ENCODE measurements around the gene C5orf15.
"Not testable (repeated sequence)": the region's sequence is repeated elsewhere in the genome, so short reads cannot be mapped to it uniquely, and the experiment has no call there.

C5orf15 gene

DNA sequence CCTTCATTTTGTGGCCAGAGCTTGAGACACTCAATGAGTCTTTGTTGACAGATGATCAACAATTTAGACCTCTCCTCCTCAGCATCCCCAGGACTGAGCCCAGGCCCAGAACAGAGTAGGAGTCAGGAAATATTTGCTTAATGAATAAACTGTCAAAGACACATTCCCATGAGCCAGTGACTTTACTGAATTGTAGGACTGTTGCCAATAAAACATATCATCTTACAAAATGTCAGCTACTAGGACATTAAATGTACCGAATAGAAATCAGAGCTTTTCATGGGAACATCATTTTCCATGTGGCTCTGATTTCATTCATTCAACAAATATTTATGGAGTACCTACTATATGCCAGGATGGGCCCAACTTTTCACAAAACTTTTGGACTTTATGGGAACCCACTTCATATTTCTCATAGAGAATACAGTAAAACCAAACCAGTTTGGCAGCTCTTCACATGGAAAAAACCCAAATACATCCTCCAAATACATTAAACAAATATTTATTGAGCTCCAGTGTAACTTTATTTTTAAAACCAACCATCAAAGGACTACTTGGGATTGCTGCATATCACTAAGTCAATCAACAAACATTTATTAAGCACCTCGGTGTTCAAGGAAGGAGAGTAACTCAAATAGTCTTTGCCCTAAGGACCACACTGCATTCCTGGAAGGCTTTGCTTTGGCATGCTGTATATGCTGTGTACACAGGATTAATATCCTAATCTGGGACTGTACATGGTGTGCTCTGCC, 24.9 kb upstream of the C5orf15 start:
- DNase-seq, result no peak

DNA sequence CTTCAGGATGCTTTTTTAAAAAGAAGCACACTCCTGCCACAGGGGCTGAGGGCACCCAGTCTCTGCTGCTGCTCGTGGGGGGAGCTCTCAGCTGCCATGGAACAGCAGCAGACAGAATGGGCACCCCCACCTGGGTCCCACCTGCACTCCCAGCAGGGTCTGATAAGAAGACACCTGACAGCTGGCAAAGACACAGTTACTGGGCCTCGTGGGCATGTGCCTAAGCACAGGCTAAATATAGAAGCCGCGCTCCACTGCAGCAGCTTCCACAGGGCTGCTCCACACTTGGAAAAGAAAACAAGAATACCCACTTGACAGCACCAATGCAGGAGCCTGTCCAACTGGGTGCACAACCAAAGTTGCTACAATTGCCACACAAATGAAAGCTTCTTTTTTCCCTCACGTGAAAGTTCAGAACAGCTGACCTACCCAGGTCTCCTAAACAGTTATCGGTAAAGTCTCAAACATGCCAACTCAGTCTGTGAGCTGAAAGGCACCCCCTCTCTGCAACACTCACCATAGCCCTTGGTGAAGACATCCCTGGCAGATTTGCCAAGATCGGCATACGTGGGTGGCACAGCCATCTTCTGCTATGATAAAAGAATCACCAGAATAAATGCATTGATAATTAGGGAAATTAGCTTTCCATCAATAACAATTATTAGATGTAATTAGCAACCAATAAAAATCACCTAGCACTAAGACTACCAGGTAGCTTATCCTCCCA, 24.2 kb upstream of the C5orf15 start:
- DNase-seq, result no peak

GRCh38 chr5:133991171-133991910, 22.9 kb upstream of the C5orf15 start:
- DNase-seq, result no peak

DNA sequence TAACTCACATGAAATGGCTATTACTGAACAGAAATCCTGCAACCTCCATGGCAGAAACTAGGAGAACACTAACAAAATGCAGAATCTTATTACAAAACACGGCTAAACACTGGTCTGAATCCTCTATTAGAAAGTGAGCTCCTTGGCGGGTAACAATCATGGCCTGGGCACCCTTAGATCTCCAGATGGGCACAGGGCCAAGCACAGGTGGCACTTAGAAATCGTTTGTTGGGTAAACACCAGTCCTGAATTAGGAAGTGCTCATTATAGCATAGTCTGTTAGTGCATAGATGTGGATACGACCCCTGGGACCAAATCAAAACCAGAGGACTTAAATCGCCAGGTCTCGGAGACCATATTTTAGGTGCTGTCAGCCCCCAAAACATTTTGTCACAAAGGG, 22.0 kb upstream of the C5orf15 start:
- no peak for DNase-seq

- DNase-seq, result no peak
These were observed 17.2 kb upstream of the C5orf15 start for GRCh38 chr5:133985540-133986180.

DNA sequence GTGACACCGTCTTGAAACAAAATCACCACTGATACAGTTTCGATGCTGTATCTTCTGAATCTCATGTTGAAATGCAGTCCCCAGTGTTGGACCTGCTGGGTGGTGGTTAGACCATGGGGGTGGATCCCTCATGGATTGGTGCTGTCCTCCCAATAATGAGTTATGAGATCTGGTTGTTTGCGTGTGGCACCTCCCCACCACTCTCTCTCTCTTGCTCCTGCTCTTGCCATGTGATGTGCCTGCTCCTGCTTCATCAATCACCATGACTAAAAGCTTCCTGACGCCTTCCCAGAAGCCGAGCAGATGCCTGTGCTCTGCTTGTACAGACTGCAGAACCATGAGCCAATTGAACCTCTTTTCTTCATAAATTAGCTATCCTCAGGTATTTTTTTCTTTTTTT, 15.2 kb upstream of the C5orf15 start:
- no peak for DNase-seq

DNA sequence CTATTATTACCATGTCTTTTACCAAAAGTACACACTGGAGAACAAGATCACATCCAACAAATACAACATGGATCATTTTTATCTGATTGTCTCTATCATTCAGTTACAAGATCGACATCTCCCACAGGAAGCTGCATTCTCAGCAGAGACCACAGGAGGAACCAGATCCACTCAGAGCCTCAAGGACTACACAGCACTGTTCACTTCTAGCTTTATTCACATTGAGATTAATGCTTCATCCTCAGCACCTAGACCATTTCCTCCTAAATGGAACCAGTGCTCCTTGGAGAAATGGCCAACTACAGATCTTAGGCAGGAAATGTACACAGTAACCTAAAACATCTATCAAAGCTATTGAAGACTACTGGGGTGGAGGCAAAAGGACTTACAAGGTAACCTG, 13.3 kb upstream of the C5orf15 start:
- no peak for DNase-seq

DNA sequence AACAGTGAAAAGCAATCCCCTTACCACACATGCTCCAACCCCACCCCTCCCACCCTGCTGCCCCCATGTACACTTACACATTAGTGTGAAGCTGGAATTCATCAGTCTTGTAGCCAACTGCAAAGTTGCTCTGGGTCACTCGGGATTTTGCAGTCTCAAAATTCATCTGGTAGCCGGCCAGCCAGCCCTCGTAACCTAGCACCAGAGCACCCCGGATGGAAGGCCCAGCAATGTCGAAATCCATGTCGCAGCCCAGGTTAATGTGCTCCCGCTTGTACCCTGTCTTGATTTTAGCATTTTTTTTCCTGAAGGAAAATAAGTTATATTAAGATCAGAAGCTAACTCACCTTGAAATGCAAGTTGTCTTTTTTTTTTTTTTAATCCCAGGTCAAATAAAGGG, 12.2 kb upstream of the C5orf15 start:
- DNase-seq, result no peak

DNA sequence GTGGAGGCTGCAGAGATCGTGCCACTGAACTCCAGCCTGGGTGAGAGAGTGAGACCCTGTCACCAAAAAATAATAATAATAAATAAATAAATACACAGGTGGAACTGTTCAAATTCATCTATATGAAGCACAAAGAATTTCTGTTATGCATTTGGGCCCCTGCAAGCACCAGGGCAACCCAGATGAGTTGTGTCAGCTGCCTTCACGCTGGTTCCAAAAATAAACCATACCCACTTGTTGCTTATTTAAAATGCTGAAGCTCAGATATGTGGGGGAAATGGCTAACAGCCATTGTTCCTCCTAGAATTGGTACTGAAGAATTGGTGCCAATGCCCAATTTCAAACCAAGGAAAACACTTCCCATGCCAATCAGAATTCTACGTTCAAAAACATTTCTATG, 10.5 kb upstream of the C5orf15 start:
- no peak for DNase-seq

GRCh38 chr5:133977858-133978257, 9.4 kb upstream of the C5orf15 start:
- DNase-seq, result no peak

DNA sequence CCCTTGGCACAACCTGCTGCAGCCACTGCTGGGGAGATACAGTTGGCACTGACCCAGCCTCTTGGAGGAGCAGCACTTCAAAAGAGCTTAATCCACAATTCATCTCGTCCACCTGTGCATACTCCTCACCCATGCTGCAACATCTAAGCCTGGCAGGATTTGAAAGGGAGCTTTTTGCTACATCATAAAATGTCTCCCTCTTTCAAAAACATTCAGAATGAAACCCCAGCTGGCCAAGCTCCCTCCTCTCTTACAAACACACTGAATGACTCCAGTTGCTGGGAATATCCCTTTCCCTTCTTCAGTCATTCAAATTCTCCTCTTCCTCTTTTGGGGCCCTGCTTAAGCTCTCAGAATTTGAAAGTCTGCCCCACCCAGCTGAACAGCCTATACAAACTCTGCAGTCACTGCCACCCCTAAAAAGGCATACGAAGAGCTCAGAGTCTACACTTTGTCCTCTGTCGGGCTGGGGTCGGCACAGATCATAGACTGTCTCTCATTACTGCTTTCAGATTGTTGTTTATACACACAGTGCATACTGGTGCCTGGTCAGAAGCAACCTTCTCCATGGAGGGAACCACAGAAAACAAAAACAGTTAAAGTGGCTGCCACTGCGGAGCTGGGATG, 8.8 kb upstream of the C5orf15 start:
- DNase-seq, result peak in 1 of 2 donors; percentile 17

GRCh38 chr5:133975546-133975945, 7.1 kb upstream of the C5orf15 start:
- DNase-seq, result not testable (repeated sequence)

- no peak for DNase-seq
These were observed 5.7 kb upstream of the C5orf15 start for GRCh38 chr5:133974142-133974541.

DNA sequence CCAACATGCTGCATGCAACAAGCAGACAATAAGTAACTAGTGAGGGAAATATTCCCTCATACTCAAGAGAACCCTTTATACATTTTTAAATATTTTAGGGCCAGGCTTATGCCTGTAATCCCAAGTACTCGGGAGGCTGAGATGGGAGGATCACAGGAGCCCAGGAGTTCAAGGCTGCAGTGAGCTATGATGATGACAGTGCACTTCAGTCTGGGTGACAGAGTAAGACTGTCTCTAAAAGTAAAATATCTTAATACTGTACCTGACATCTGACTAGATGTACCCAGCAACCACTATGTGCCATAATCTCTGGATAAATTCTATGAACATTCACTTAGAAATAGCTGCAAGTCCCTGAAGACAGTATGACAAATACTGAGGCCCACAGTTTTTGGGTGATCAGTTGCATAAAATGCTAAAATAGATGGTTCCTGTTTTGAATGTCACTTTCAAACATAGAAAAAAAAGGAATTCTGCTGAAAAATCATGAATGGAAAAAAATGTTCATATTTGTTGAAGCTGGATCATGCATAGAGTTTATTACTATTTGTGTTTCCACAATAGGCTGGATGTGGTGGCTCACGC, 2.0 kb upstream of the C5orf15 start:
- DNase-seq, result peak; percentile 12 to 39

GRCh38 chr5:133969654-133970324, 1.4 kb upstream of the C5orf15 start:
- DNase-seq, result no peak

DNA sequence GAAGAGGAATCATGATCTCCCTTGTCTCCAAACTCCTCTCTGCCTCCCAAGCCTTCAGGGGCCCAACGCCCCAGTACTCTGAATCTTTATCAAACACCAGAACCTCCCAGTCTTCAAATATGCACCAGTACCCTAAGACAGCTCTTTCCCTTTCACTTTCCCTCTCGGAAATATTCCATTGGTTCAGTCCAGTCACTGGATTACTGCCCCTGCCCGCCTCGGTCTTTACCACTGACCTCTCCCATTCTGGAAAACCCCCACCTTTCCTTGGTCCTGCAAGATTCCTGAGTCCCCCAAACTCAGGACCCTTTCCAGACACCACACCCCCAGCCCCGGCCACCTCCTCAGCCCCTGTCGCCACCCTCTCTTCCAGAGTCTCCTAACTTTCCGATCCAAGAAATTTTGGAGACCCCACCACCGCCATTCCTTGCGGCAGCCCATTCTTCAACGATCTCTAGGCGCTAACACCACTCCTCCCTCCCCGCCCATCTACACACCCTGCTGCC, 674 bp downstream of the C5orf15 start:
- peak in 1 of 2 donors; percentile 12 for DNase-seq

DNA sequence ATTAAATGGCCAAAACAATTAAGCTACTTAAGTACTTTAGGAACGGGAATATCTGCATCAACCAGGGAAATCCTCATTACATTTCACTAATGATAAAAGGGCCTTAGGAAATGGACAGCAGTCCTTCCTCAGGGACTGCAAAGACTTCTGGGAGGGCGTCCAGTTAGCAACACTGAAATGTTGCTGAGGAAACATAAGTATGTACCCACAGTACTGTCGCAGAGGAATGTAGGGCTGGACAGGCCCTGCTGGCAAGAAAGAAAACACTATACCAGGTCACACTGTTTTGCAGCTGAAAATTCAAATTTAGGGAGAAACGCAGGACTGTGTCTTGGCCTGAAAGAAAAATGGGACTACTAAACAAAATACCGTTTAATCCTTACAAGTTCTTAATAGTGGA, 1.3 kb downstream of the C5orf15 start:
- no peak for DNase-seq

- DNase-seq, result no peak
These were observed 2.3 kb downstream of the C5orf15 start for GRCh38 chr5:133966090-133966489.

- no peak for DNase-seq
These were observed 4.8 kb downstream of the C5orf15 start for GRCh38 chr5:133963493-133964128.

DNA sequence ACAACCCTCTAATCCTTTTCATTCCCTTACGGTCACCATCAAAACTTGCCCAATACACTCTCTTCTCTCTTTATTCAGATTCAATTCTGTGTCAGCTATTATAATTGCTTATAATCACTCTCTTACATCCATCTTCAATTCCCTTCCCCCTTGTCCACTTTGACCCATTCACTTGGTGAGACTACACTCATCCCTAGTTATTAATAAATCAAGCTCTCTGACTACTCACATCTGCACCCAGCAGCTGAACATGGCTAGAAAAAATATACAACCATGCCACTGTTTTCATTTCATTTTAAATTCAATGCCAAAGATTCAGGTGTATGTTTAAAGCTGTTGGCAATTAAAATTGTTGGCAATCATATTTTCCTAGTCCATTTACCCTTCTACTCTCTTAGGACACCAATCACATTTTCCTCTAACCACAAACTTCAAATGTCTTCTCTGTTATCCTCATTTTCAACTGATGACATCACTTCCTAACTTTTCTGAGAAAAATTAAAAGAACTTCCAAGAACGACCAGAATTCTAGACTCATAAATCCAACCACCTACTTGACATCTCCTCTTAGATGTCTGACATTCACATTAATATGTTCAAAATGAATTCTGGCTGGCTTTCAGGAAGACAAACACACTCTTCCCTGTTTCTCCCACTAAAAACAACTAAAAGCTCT, 5.5 kb downstream of the C5orf15 start:
- DNase-seq, result peak in 1 of 2 donors; percentile 10
